ENCODE measurements around the gene LIN7B. TPM values are rescaled to one million over a fixed set of nuclear protein-coding genes. Genes with fewer than 3 reads are reported as not detected.

Gene LIN7B
- total and polyA plus RNA-seq, 2 of the 13 experiments (the other 11 are each of a cell fraction or from before 2014, with no cell fraction given), result 5.3 to 7.6 TPM

- TF ChIP-seq ELF3 (CRISPR knock-in tag; IDR thresholded peaks at IDR 0.05), result peak; percentile 61
- TF ChIP-seq ZNF850 (CRISPR knock-in tag; conservative IDR thresholded peaks at IDR 0.05), result no peak
- no peak for TF ChIP-seq ZNF230 (CRISPR knock-in tag; IDR thresholded peaks at IDR 0.05)
- TF ChIP-seq ZNF275 (CRISPR knock-in tag; IDR thresholded peaks at IDR 0.05; ENCODE audit: borderline replicate concordance), result no peak
- 0 out of 2 replicates have a peak, but pooled peaks have one; percentile 62 for TF ChIP-seq MYC (CRISPR knock-in tag; IDR thresholded peaks at IDR 0.05; ENCODE audit: borderline replicate concordance)
- TF ChIP-seq ZNF335 (CRISPR knock-in tag; IDR thresholded peaks at IDR 0.05), result peak; percentile 75; the same call in 1 of the 2 replicates
- TF ChIP-seq NCOA1 (CRISPR knock-in tag; IDR thresholded peaks at IDR 0.05), result no peak
- TF ChIP-seq KMT2B (CRISPR knock-in tag; IDR thresholded peaks at IDR 0.05), result peak; percentile 71
- TF ChIP-seq RXRA (CRISPR knock-in tag; IDR thresholded peaks at IDR 0.05), result 0 out of 2 replicates have a peak, but pooled peaks have one; percentile 48
- no peak for TF ChIP-seq RERE (CRISPR knock-in tag; IDR thresholded peaks at IDR 0.05; ENCODE audit: low read depth)
- peak; percentile 88 for TF ChIP-seq ZBTB26 (CRISPR knock-in tag; IDR thresholded peaks at IDR 0.05; ENCODE audit: borderline replicate concordance)
- no peak for TF ChIP-seq ZNF33A (CRISPR knock-in tag; IDR thresholded peaks at IDR 0.05; ENCODE audit: borderline replicate concordance)
- no peak for TF ChIP-seq SMC3 (IDR thresholded peaks at IDR 0.05; ENCODE audit: low read length)
- peak; percentile 55; the same call in 1 of the 2 replicates for TF ChIP-seq TFE3 (CRISPR knock-in tag; IDR thresholded peaks at IDR 0.05)
- TF ChIP-seq THAP9 (CRISPR knock-in tag; IDR thresholded peaks at IDR 0.05; ENCODE audit: borderline replicate concordance), result no peak
- TF ChIP-seq ZNF652 (CRISPR knock-in tag; IDR thresholded peaks at IDR 0.05; ENCODE audit: borderline replicate concordance, low read depth), result no peak
Measured at GRCh38 chr19:49119411-49120324, 5.5 kb downstream of the LIN7B start, which contains the start of gene PPFIA3 (continued).

Measured in HepG2 (cell line).